T-helper 2 cell treated with Interferon-gamma antibody and Interleukin-4, amounts not matched to agents 5 μg/mL and 100 μg/mL, for 36 hours (primary cell): Measurements from ENCODE around the gene UNC5B.

Experiments used
- DNase-seq: peaks from one replicate; pipeline ENCODE4 v3.0.0; 2021; ENCODE audit warnings: low spot score
- H3K27ac Mint-ChIP-seq: one replicate; pipeline ENCODE4 v1.8.0; 2021; ENCODE audit warnings: mild to moderate bottlenecking, mixed read lengths
- H3K27me3 Mint-ChIP-seq: one replicate; pipeline ENCODE4 v1.8.0; 2021; ENCODE audit warnings: low read depth, mixed read lengths
- H3K36me3 Mint-ChIP-seq: one replicate; pipeline ENCODE4 v1.8.0; 2021; ENCODE audit warnings: low read depth, mixed read lengths
- H3K4me1 Mint-ChIP-seq: one replicate; pipeline ENCODE4 v1.8.0; 2021; ENCODE audit warnings: low read depth, mixed read lengths
- H3K4me3 Mint-ChIP-seq: one replicate; pipeline ENCODE4 v1.8.0; 2022; ENCODE audit warnings: mild to moderate bottlenecking, moderate library complexity, mixed read lengths
- H3K9me3 Mint-ChIP-seq: one replicate; pipeline ENCODE4 v1.8.0; 2021; ENCODE audit warnings: mixed read lengths

UNC5B gene

GRCh38 chr10:71197955-71198354, 14.4 kb upstream of the UNC5B start:
- H3K9me3 Mint-ChIP-seq = peaks cover 15% of the 10 kb centered on the region
- no peak overlapping the region for H3K27ac Mint-ChIP-seq
- DNase-seq = no peak
- H3K4me3 Mint-ChIP-seq = no peak overlapping the region
- no peaks in the 10 kb centered on the region for H3K36me3 Mint-ChIP-seq
- H3K4me1 Mint-ChIP-seq = no peaks in the 10 kb centered on the region
- H3K27me3 Mint-ChIP-seq = peaks cover 5% of the 10 kb centered on the region

GRCh38 chr10:71201849-71202248, 10.5 kb upstream of the UNC5B start:
- H3K4me3 Mint-ChIP-seq = no peak overlapping the region
- DNase-seq = no peak
- no peak overlapping the region for H3K27ac Mint-ChIP-seq
- peaks cover 11% of the 10 kb centered on the region for H3K27me3 Mint-ChIP-seq
- peaks cover 15% of the 10 kb centered on the region for H3K9me3 Mint-ChIP-seq
- H3K4me1 Mint-ChIP-seq = no peaks in the 10 kb centered on the region
- H3K36me3 Mint-ChIP-seq = no peaks in the 10 kb centered on the region

- Mint-ChIP-seq H3K4me3 (no peak overlapping the region), H3K36me3 (no peaks in the 10 kb centered on the region), H3K4me1 (no peaks in the 10 kb centered on the region), H3K27me3 (peaks cover 16% of the 10 kb centered on the region), H3K27ac (no peak overlapping the region), H3K9me3 (peaks cover 15% of the 10 kb centered on the region)
- DNase-seq = no peak
These were observed 10.1 kb upstream of the UNC5B start for GRCh38 chr10:71202314-71202713.

- Mint-ChIP-seq H3K4me3 (no peak overlapping the region), H3K27me3 (peaks cover 22% of the 10 kb centered on the region), H3K9me3 (peaks cover 11% of the 10 kb centered on the region), H3K4me1 (no peaks in the 10 kb centered on the region), H3K27ac (no peak overlapping the region), H3K36me3 (no peaks in the 10 kb centered on the region)
- no peak for DNase-seq
These were observed 9.2 kb upstream of the UNC5B start for GRCh38 chr10:71203124-71203523.

- Mint-ChIP-seq H3K4me1 (no peaks in the 10 kb centered on the region), H3K27me3 (peaks cover 23% of the 10 kb centered on the region), H3K36me3 (no peaks in the 10 kb centered on the region), H3K9me3 (peaks cover 5% of the 10 kb centered on the region), H3K4me3 (no peak overlapping the region), H3K27ac (no peak overlapping the region)
- DNase-seq = no peak
These were observed 8.7 kb upstream of the UNC5B start for GRCh38 chr10:71203716-71204115.

GRCh38 chr10:71204746-71205145, 7.6 kb upstream of the UNC5B start:
- Mint-ChIP-seq H3K27ac (no peak overlapping the region), H3K9me3 (no peaks in the 10 kb centered on the region), H3K36me3 (no peaks in the 10 kb centered on the region), H3K4me1 (no peaks in the 10 kb centered on the region), H3K4me3 (no peak overlapping the region), H3K27me3 (peaks cover 25% of the 10 kb centered on the region)
- no peak for DNase-seq

GRCh38 chr10:71205468-71205867, 6.9 kb upstream of the UNC5B start:
- no peaks in the 10 kb centered on the region for H3K4me1 Mint-ChIP-seq
- no peak for DNase-seq
- no peaks in the 10 kb centered on the region for H3K9me3 Mint-ChIP-seq
- no peak overlapping the region for H3K27ac Mint-ChIP-seq
- no peak overlapping the region for H3K4me3 Mint-ChIP-seq
- H3K27me3 Mint-ChIP-seq = peaks cover 32% of the 10 kb centered on the region
- H3K36me3 Mint-ChIP-seq = no peaks in the 10 kb centered on the region

- no peak overlapping the region for H3K4me3 Mint-ChIP-seq
- H3K27ac Mint-ChIP-seq = no peak overlapping the region
- no peaks in the 10 kb centered on the region for H3K36me3 Mint-ChIP-seq
- H3K4me1 Mint-ChIP-seq = no peaks in the 10 kb centered on the region
- H3K27me3 Mint-ChIP-seq = peaks cover 46% of the 10 kb centered on the region
- DNase-seq = no peak
- H3K9me3 Mint-ChIP-seq = no peaks in the 10 kb centered on the region
These were observed 5.5 kb upstream of the UNC5B start for GRCh38 chr10:71206911-71207310.

GRCh38 chr10:71207578-71207977, 4.8 kb upstream of the UNC5B start:
- peaks cover 46% of the 10 kb centered on the region for H3K27me3 Mint-ChIP-seq
- H3K4me1 Mint-ChIP-seq = no peaks in the 10 kb centered on the region

GRCh38 chr10:71209352-71209715, 3.0 kb upstream of the UNC5B start:
- Mint-ChIP-seq H3K9me3 (no peaks in the 10 kb centered on the region), H3K36me3 (no peaks in the 10 kb centered on the region), H3K4me1 (no peaks in the 10 kb centered on the region), H3K27ac (no peak overlapping the region), H3K4me3 (no peak overlapping the region), H3K27me3 (peaks cover 59% of the 10 kb centered on the region)
- DNase-seq = no peak

More at GRCh38 chr10:71207578-71207977, 4.8 kb upstream of the UNC5B start:
- Mint-ChIP-seq H3K36me3 (no peaks in the 10 kb centered on the region), H3K4me3 (no peak overlapping the region), H3K9me3 (no peaks in the 10 kb centered on the region), H3K27ac (no peak overlapping the region)
- DNase-seq = no peak

- Mint-ChIP-seq H3K4me1 (no peaks in the 10 kb centered on the region), H3K27me3 (peaks cover 62% of the 10 kb centered on the region), H3K9me3 (no peaks in the 10 kb centered on the region), H3K4me3 (no peak overlapping the region), H3K27ac (no peak overlapping the region), H3K36me3 (no peaks in the 10 kb centered on the region)
- no peak for DNase-seq
These were observed 2.4 kb upstream of the UNC5B start for GRCh38 chr10:71209731-71210541.

- Mint-ChIP-seq H3K36me3 (no peaks in the 10 kb centered on the region), H3K27me3 (peaks cover 66% of the 10 kb centered on the region), H3K9me3 (no peaks in the 10 kb centered on the region), H3K27ac (no peak overlapping the region), H3K4me3 (no peak overlapping the region), H3K4me1 (no peaks in the 10 kb centered on the region)
- no peak for DNase-seq
These were observed 1.9 kb upstream of the UNC5B start for GRCh38 chr10:71210542-71210871.

GRCh38 chr10:71211053-71211452, 1.3 kb upstream of the UNC5B start:
- H3K4me1 Mint-ChIP-seq = no peaks in the 10 kb centered on the region
- H3K36me3 Mint-ChIP-seq = no peaks in the 10 kb centered on the region
- no peak for DNase-seq
- no peak overlapping the region for H3K27ac Mint-ChIP-seq
- H3K27me3 Mint-ChIP-seq = peaks cover 71% of the 10 kb centered on the region
- H3K4me3 Mint-ChIP-seq = no peak overlapping the region
- H3K9me3 Mint-ChIP-seq = no peaks in the 10 kb centered on the region

GRCh38 chr10:71211775-71212317, 524 bp upstream of the UNC5B start:
- Mint-ChIP-seq H3K4me1 (no peaks in the 10 kb centered on the region), H3K36me3 (no peaks in the 10 kb centered on the region), H3K4me3 (peak overlapping the region; percentile 52), H3K9me3 (no peaks in the 10 kb centered on the region), H3K27ac (no peak overlapping the region), H3K27me3 (peaks cover 76% of the 10 kb centered on the region)
- no peak for DNase-seq

- no peak overlapping the region for H3K27ac Mint-ChIP-seq
- H3K4me3 Mint-ChIP-seq = peak overlapping the region; percentile 7
- no peak for DNase-seq
- H3K9me3 Mint-ChIP-seq = no peaks in the 10 kb centered on the region
- no peaks in the 10 kb centered on the region for H3K36me3 Mint-ChIP-seq
- H3K27me3 Mint-ChIP-seq = peaks cover 75% of the 10 kb centered on the region
- H3K4me1 Mint-ChIP-seq = no peaks in the 10 kb centered on the region
These were observed 804 bp downstream of the UNC5B start for GRCh38 chr10:71213127-71213621.
